Muscle layer of duodenum (tissue), 2 donors: ENCODE results near the gene ZDHHC3.
"Not testable (repeated sequence)": the region's sequence is repeated elsewhere in the genome, so short reads cannot be mapped to it uniquely, and the experiment has no call there.

Source experiments
- H3K27ac ChIP-seq: one replicate; pipeline ENCODE4 v1.7.0; 2013; ENCODE audit warnings: mild to moderate bottlenecking, low read length
- H3K27me3 ChIP-seq: one replicate; pipeline ENCODE4 v1.7.0; 2013; ENCODE audit warnings: low read depth, mild to moderate bottlenecking, control low read depth, low read length
- H3K36me3 ChIP-seq, 2 donors: one replicate each; pipeline ENCODE4 v1.7.0; 2013; ENCODE audit warnings: low read length in 2 of 2, control low read depth in 1 of 2, mild to moderate bottlenecking in 1 of 2; ENCODE audit not compliant: insufficient read depth in 2 of 2, control insufficient read depth in 1 of 2
- H3K4me1 ChIP-seq, 2 donors: one replicate each; pipeline ENCODE4 v1.7.0; 2013; ENCODE audit warnings: low read length in 2 of 2, mild to moderate bottlenecking in 2 of 2, control low read depth in 1 of 2, moderate library complexity in 1 of 2; ENCODE audit not compliant: insufficient read depth in 2 of 2, control insufficient read depth in 1 of 2
- H3K4me3 ChIP-seq, 2 donors: one replicate each; pipeline ENCODE4 v1.7.0; 2013; ENCODE audit warnings: low read length in 2 of 2, low read depth in 1 of 2, mild to moderate bottlenecking in 1 of 2
- H3K9me3 ChIP-seq, 2 donors: one replicate each; pipeline ENCODE4 v1.7.0; 2013; ENCODE audit warnings: low read length in 2 of 2, control low read depth in 1 of 2, mild to moderate bottlenecking in 1 of 2; ENCODE audit not compliant: control insufficient read depth in 1 of 2
- donor health status: healthy.

Gene ZDHHC3

DNA sequence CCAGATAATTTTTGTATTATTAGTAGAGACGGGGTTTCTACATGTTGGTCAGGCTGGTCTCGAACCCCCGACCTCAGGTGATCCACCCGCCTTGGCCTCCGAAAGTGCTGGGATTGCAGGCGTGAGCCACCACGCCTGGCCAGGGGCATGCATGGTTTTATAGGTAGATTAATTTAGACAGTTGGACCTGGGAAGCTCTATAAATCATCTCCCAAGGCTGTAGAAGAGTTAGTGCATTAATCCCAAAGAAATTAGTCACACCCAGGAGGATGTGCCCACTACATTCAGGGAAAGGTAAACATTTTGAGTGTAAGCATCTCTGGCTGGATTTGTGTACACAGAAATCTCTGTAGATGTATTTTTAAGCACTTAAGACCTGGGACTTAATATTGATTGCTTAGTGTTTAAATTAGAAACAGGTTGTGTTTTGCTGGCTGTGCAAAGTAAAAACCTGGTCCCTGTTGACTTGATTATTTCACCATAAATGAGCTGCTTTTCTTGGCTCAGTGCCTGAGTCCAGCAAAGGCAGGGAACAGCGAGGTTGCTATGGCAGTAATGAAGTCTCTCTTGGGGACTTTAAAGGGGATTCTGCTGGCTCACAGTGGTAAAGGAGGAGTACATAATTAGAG is 19.3 kb upstream of the ZDHHC3 start:
- Histone ChIP-seq H3K36me3 (peaks cover 32 to 52% of the 10 kb centered on the region in 2 donors), H3K4me3 (no peak overlapping the region), H3K27me3 (no peaks in the 10 kb centered on the region), H3K4me1 (peaks cover 0 to 10% of the 10 kb centered on the region in 2 donors), H3K27ac (no peak overlapping the region), H3K9me3 (no peaks in the 10 kb centered on the region)

GRCh38 chr3:44993471-44994205 is 17.7 kb upstream of the ZDHHC3 start:
- H3K9me3 ChIP-seq: no peaks in the 10 kb centered on the region
- H3K4me1 ChIP-seq: peaks cover 0 to 10% of the 10 kb centered on the region in 2 donors
- peaks cover 25 to 51% of the 10 kb centered on the region in 2 donors for H3K36me3 ChIP-seq
- H3K27me3 ChIP-seq: no peaks in the 10 kb centered on the region
- no peak overlapping the region for H3K27ac ChIP-seq
- no peak overlapping the region for H3K4me3 ChIP-seq

DNA sequence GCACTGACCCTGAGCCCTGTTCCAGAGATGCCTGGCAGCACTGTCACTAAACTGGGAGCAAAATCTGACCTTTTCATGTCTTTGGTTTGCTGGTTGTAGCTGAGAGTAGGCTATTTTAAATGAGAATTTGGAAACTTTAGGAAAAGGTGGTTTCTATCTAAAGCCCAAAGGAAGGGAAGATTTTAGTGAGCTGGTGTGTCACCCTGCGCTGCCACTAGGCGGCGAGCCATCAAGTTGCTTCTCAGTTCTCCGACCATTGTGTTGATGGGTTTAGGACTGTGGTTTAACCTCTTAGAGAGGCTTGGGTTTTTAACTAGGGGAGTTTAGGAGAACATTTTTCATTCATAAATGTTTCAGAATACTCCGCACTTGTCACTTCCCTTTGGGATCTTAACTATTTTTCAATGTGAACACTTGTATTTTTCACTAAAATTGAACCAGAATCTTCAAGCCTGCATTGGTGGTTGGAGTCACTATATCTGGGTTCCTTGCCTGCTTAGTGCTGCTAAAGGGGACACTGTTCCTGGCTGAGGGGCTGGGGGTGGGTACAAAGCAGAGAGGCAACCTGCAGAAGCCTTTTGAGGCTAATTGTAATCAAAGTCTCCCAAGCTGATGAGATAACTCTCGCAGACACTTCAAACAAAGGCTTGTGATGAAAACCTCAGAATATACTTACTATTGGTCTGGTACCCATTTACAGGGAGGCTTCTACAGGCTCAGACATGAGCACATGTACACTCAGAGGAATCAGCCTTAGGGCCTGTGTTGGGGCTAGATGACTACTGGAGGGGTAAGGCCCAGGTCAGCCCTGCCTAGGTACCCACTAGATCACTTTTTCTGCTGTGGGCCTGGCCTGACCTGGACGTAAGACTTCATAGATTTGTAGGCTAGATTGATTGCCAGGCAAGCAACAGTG is 16.8 kb upstream of the ZDHHC3 start:
- H3K9me3 ChIP-seq: no peaks in the 10 kb centered on the region
- H3K4me3 ChIP-seq: no peak overlapping the region
- no peak overlapping the region for H3K27ac ChIP-seq
- H3K36me3 ChIP-seq: peaks cover 23 to 45% of the 10 kb centered on the region in 2 donors
- H3K4me1 ChIP-seq: peaks cover 0 to 10% of the 10 kb centered on the region in 2 donors
- H3K27me3 ChIP-seq: no peaks in the 10 kb centered on the region

DNA sequence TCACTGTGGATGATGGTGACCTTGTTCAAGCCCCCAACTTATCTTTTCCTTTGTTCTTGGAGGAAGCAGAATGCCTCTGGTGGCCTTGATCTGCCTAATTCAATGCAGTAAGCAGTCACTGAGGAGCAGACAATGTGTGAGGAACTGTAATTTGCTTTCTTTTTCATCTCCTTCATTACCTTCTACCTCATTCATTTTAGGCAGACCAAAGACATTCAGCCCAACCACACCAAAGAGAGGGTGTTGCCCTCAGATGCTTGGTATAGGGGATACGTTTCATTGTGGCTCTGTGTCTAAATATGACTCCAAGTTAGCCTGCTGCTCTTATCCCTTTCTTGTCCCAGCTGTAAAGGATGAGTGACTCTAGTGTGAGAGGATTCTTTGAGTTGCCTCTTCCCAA is 15.4 kb upstream of the ZDHHC3 start:
- H3K27ac ChIP-seq: no peak overlapping the region
- peaks cover 10 to 34% of the 10 kb centered on the region in 2 donors for H3K36me3 ChIP-seq
- peaks cover 0 to 10% of the 10 kb centered on the region in 2 donors for H3K4me1 ChIP-seq

DNA sequence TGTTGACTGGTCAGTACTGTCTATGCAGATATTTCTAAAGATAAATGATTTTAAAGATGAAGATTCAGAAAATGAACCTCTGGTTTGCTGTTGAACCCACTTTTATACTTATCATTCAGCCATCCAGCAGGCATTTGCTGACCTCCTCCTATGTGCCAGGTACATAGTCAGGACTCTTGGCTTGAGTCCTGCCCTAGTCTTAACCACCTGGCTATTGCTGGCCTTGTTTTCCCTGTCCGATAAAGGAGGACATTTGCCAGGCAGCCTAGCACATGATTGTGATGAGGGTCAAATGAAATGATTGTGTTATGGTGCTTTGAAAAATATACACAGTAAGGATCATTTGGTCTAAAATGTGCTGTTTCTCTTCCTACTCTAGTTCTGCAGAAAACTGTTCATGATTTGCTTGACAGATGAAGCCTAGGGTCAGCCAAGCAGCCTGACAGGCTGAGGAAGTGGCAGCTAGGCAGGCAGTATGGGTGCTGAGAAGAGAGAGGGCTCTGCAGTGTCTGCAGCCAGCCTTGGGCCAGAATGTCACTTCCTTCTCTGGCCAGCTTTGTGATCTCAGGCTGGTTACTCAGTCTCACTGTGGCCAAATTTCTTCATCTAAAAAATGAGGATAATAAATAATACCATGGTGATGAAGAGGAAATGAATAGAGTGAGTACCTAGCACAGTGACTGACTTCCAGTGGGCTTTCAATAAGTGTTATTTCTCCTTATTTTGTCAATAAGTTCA is 13.8 kb upstream of the ZDHHC3 start:
- Histone ChIP-seq H3K27me3 (no peaks in the 10 kb centered on the region), H3K36me3 (peaks cover 10 to 34% of the 10 kb centered on the region in 2 donors), H3K4me3 (no peak overlapping the region), H3K27ac (no peak overlapping the region), H3K4me1 (no peaks in the 10 kb centered on the region), H3K9me3 (no peaks in the 10 kb centered on the region)

More for the DNA sequence above, 15.4 kb upstream of the ZDHHC3 start:
- Histone ChIP-seq H3K9me3 (no peaks in the 10 kb centered on the region), H3K27me3 (no peaks in the 10 kb centered on the region), H3K4me3 (no peak overlapping the region)

- Histone ChIP-seq H3K9me3 (no peaks in the 10 kb centered on the region), H3K27me3 (no peaks in the 10 kb centered on the region), H3K36me3 (peaks cover 10 to 34% of the 10 kb centered on the region in 2 donors), H3K4me1 (no peaks in the 10 kb centered on the region), H3K27ac (no peak overlapping the region), H3K4me3 (no peak overlapping the region)
Measured at GRCh38 chr3:44989141-44989540, 13.2 kb upstream of the ZDHHC3 start.

DNA sequence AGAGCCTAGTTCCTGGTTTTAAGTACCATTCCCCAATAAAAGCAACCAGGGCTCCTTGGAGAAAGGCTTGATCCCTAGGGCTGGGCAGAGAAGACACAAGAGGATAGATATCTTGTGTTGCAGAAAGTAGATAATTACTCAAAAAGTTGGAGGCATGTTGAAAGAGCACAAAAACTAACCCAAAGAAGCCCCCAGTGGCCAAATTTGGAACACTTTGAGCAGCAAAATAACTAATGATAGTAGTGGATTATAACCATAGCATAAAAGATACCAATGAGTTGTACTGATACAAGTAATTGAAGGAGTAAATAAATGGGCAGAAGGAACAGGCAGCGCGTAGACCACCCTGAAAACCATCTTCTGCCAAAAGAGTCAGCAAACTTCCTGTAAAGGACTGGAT is 12.1 kb upstream of the ZDHHC3 start:
- Histone ChIP-seq H3K27ac (no peak overlapping the region), H3K36me3 (peaks cover 10 to 32% of the 10 kb centered on the region in 2 donors), H3K27me3 (no peaks in the 10 kb centered on the region), H3K9me3 (no peaks in the 10 kb centered on the region), H3K4me3 (no peak overlapping the region), H3K4me1 (no peaks in the 10 kb centered on the region)

DNA sequence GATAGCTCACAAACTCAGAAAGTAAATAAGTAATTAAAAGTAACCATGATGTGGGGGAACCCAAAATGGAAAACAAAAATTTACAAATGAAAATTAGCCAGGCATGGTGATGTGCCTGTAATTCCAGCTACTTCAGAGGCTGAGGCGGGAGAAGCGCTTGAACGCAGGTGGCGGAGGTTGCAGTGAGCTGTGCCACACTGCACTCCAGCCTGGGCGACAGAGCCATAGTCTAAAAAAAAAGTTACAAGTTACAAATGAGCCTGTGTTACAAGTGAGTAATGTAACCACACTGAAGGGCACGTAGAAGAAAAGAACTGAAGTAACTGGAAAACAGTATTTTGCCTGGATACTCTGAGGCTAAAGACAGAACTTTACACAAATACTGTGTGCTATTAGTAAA is 11.4 kb upstream of the ZDHHC3 start:
- Histone ChIP-seq H3K4me1 (no peaks in the 10 kb centered on the region), H3K27me3 (no peaks in the 10 kb centered on the region), H3K36me3 (peaks cover 10 to 25% of the 10 kb centered on the region in 2 donors), H3K9me3 (no peaks in the 10 kb centered on the region), H3K27ac (no peak overlapping the region), H3K4me3 (no peak overlapping the region)

- not testable (repeated sequence) for H3K9me3 ChIP-seq, H3K4me1 ChIP-seq, H3K27ac ChIP-seq, H3K4me3 ChIP-seq, H3K27me3 ChIP-seq
- H3K36me3 ChIP-seq: peaks cover 8 to 19% of the 10 kb centered on the region in 2 donors
Measured at GRCh38 chr3:44986330-44986729, 10.4 kb upstream of the ZDHHC3 start.

- H3K27me3 ChIP-seq: no peaks in the 10 kb centered on the region
- no peaks in the 10 kb centered on the region for H3K36me3 ChIP-seq
- no peaks in the 10 kb centered on the region for H3K4me1 ChIP-seq
- no peak overlapping the region for H3K4me3 ChIP-seq
- no peak overlapping the region for H3K27ac ChIP-seq
- no peaks in the 10 kb centered on the region for H3K9me3 ChIP-seq
Measured at GRCh38 chr3:44984335-44984734, 8.4 kb upstream of the ZDHHC3 start.
